Astrocyte (in vitro differentiated cells and primary cell): Measurements from ENCODE around the gene HOOK1. TPM values are rescaled to one million over a fixed set of nuclear protein-coding genes. Genes with fewer than 3 reads are reported as not detected.

Source experiments
- DNase-seq: peaks from one replicate; pipeline ENCODE4 v3.0.0-alpha.2; 2010; ENCODE audit warnings: low read depth
- FAIRE-seq: peaks from 2 replicates; lab custom pipeline; 2011; peaks lifted over from hg19 to GRCh38; lab: Jason Lieb, UNC
- H2AFZ ChIP-seq: 2 replicates; pipeline ENCODE4 v1.6.0; 2012; ENCODE audit warnings: low read depth, low read length, inconsistent platforms
- H3K27ac ChIP-seq: 2 replicates; pipeline ENCODE4 v1.5.1; 2011; ENCODE audit warnings: low read depth, low read length, inconsistent platforms
- H3K27me3 ChIP-seq: 2 replicates; pipeline ENCODE4 v1.6.0; 2011; ENCODE audit warnings: low read length, inconsistent platforms; ENCODE audit not compliant: insufficient read depth
- H3K36me3 ChIP-seq: 2 replicates; pipeline ENCODE4 v1.5.1; 2011; ENCODE audit warnings: low read length, inconsistent platforms; ENCODE audit not compliant: insufficient read depth
- H3K4me1 ChIP-seq: 2 replicates; pipeline ENCODE4 v1.5.1; 2011; ENCODE audit warnings: low read length, inconsistent platforms; ENCODE audit not compliant: insufficient read depth
- H3K4me2 ChIP-seq: 2 replicates; pipeline ENCODE4 v1.6.0; 2012; ENCODE audit warnings: low read length, inconsistent platforms
- H3K4me3 ChIP-seq: 2 replicates; pipeline ENCODE4 v1.5.1; 2011; ENCODE audit warnings: low read depth, mild to moderate bottlenecking, low read length, inconsistent platforms; ENCODE audit not compliant: insufficient read depth
- H3K79me2 ChIP-seq: 2 replicates; pipeline ENCODE4 v1.6.0; 2012; ENCODE audit warnings: mild to moderate bottlenecking, low read length, inconsistent platforms; ENCODE audit not compliant: insufficient read depth
- H3K9ac ChIP-seq: 2 replicates; pipeline ENCODE4 v1.6.0; 2012; ENCODE audit warnings: mild to moderate bottlenecking, low read length, inconsistent platforms
- H3K9me3 ChIP-seq: 2 replicates; pipeline ENCODE4 v1.5.1; 2012; ENCODE audit warnings: low read depth, mild to moderate bottlenecking, low read length, inconsistent platforms; ENCODE audit not compliant: insufficient read depth
- H4K20me1 ChIP-seq: 2 replicates; pipeline ENCODE4 v1.6.0; 2012; ENCODE audit warnings: low read length, inconsistent platforms; ENCODE audit not compliant: insufficient read depth
- H3K27ac Mint-ChIP-seq: one replicate; pipeline ENCODE4 v1.8.0; 2021; ENCODE audit warnings: mild to moderate bottlenecking, mixed read lengths; ENCODE audit not compliant: unreplicated experiment
- H3K27me3 Mint-ChIP-seq: one replicate; pipeline ENCODE4 v1.8.0; 2021; ENCODE audit warnings: low read depth, mixed read lengths; ENCODE audit not compliant: unreplicated experiment
- H3K36me3 Mint-ChIP-seq: one replicate; pipeline ENCODE4 v1.8.0; 2021; ENCODE audit warnings: low read depth, mixed read lengths; ENCODE audit not compliant: unreplicated experiment
- H3K4me1 Mint-ChIP-seq: one replicate; pipeline ENCODE4 v1.8.0; 2021; ENCODE audit warnings: low read depth, mixed read lengths; ENCODE audit not compliant: unreplicated experiment
- H3K4me3 Mint-ChIP-seq: one replicate; pipeline ENCODE4 v1.8.0; 2021; ENCODE audit warnings: mild to moderate bottlenecking, moderate library complexity, mixed read lengths; ENCODE audit not compliant: unreplicated experiment
- H3K9me3 Mint-ChIP-seq: one replicate; pipeline ENCODE4 v1.8.0; 2021; ENCODE audit warnings: mild to moderate bottlenecking, mixed read lengths; ENCODE audit not compliant: unreplicated experiment
- CTCF ChIP-seq: IDR thresholded peaks from 2 replicates; pipeline ENCODE4 v1.5.1; 2011; ENCODE audit warnings: low read depth, mild to moderate bottlenecking, inconsistent platforms, low read length, moderate library complexity; ENCODE audit not compliant: insufficient read depth
- EZH2 ChIP-seq: IDR thresholded peaks from 2 replicates; pipeline ENCODE4 v1.6.1; 2012; ENCODE audit warnings: mild to moderate bottlenecking, low read length, inconsistent platforms; ENCODE audit not compliant: insufficient read depth
- total RNA-seq: library from RNA; stranded (reverse); gene quantifications from 2 replicates; pipeline ENCODE4 v1.2.1, GENCODE V29; 2021

Gene HOOK1
- total RNA-seq, 1 donor from 2014 or later, result 1.8 TPM

GRCh38 chr1:59903141-59903754 is 88.5 kb downstream of the HOOK1 start:
- Mint-ChIP-seq H3K4me1 (peaks cover 4% of the 10 kb centered on the region), H3K4me3 (no peak overlapping the region), H3K36me3 (no peaks in the 10 kb centered on the region), H3K9me3 (no peaks in the 10 kb centered on the region), H3K27ac (no peak overlapping the region), H3K27me3 (no peaks in the 10 kb centered on the region)
- no peaks in the 10 kb centered on the region for H3K36me3 ChIP-seq
- H3K4me1 ChIP-seq, result no peaks in the 10 kb centered on the region
- no peaks in the 10 kb centered on the region for H3K9me3 ChIP-seq
- DNase-seq (no peak), FAIRE-seq (no peak)
- no peaks in the 10 kb centered on the region for H4K20me1 ChIP-seq
- no peak overlapping the region for H3K9ac ChIP-seq
- no peaks in the 10 kb centered on the region for H3K79me2 ChIP-seq
- H3K27me3 ChIP-seq, result no peaks in the 10 kb centered on the region
- H3K27ac ChIP-seq, result no peak overlapping the region
- H3K4me2 ChIP-seq, result no peak overlapping the region
- TF ChIP-seq EZH2 (no peak), CTCF (peak; percentile 42)
- H3K4me3 ChIP-seq, result no peak overlapping the region
- H2AFZ ChIP-seq, result no peak overlapping the region

- Mint-ChIP-seq H3K27me3 (no peaks in the 10 kb centered on the region), H3K27ac (no peak overlapping the region), H3K9me3 (no peaks in the 10 kb centered on the region), H3K4me3 (no peak overlapping the region), H3K4me1 (peaks cover 1% of the 10 kb centered on the region), H3K36me3 (no peaks in the 10 kb centered on the region)
- H3K79me2 ChIP-seq, result no peaks in the 10 kb centered on the region
- H3K27me3 ChIP-seq, result no peaks in the 10 kb centered on the region
- no peak for TF ChIP-seq CTCF
- TF ChIP-seq EZH2, result no peak
- no peaks in the 10 kb centered on the region for H3K9me3 ChIP-seq
- H4K20me1 ChIP-seq, result no peaks in the 10 kb centered on the region
- no peaks in the 10 kb centered on the region for H3K4me1 ChIP-seq
- no peak overlapping the region for H3K27ac ChIP-seq
- FAIRE-seq (no peak), DNase-seq (no peak)
- H3K36me3 ChIP-seq, result no peaks in the 10 kb centered on the region
- H3K4me2 ChIP-seq, result no peak overlapping the region
- H2AFZ ChIP-seq, result no peak overlapping the region
- H3K9ac ChIP-seq, result no peak overlapping the region
- no peak overlapping the region for H3K4me3 ChIP-seq
Observed at GRCh38 chr1:59906931-59907330, 92.2 kb downstream of the HOOK1 start.

GRCh38 chr1:59908084-59908483 is 93.3 kb downstream of the HOOK1 start:
- no peaks in the 10 kb centered on the region for H3K27me3 Mint-ChIP-seq
- H2AFZ ChIP-seq, result no peak overlapping the region
- H3K4me1 Mint-ChIP-seq, result no peaks in the 10 kb centered on the region
- H3K4me1 ChIP-seq, result no peaks in the 10 kb centered on the region
- H3K9me3 Mint-ChIP-seq, result no peaks in the 10 kb centered on the region
- H3K4me2 ChIP-seq, result no peak overlapping the region
- no peak overlapping the region for H3K4me3 ChIP-seq
- H3K36me3 Mint-ChIP-seq, result no peaks in the 10 kb centered on the region
- H3K79me2 ChIP-seq, result no peaks in the 10 kb centered on the region
- no peak overlapping the region for H3K9ac ChIP-seq
- H3K9me3 ChIP-seq, result no peaks in the 10 kb centered on the region
- H3K27ac ChIP-seq, result no peak overlapping the region
- FAIRE-seq (no peak), DNase-seq (no peak)
- no peaks in the 10 kb centered on the region for H4K20me1 ChIP-seq
- TF ChIP-seq EZH2 (no peak), CTCF (no peak)
- H3K27me3 ChIP-seq, result no peaks in the 10 kb centered on the region
- H3K4me3 Mint-ChIP-seq, result no peak overlapping the region
- H3K36me3 ChIP-seq, result no peaks in the 10 kb centered on the region
- H3K27ac Mint-ChIP-seq, result no peak overlapping the region
